Measurements from ENCODE around the gene NGF. TPM values are rescaled to one million over a fixed set of nuclear protein-coding genes. Genes with fewer than 3 reads are reported as not detected.
A peak's percentile ranks its signal among the peaks of the same experiment; 100 is the strongest.
"Not testable (repeated sequence)": the region's sequence is repeated elsewhere in the genome, so short reads cannot be mapped to it uniquely, and the experiment has no call there.

NGF gene
- total and polyA plus RNA-seq, 3 experiments from 2014 or later: not detected

GRCh38 chr1:115311474-115311989 lies 26.5 kb downstream of the NGF start:
- Histone ChIP-seq H3K9me3 (ENCODE audit: low read length) (no peaks in the 10 kb centered on the region), H3K4me1 (ENCODE audit: insufficient read depth, low read length) (no peaks in the 10 kb centered on the region), H3K27me3 (ENCODE audit: insufficient read depth, low read length, poor library complexity, severe bottlenecking) (no peaks in the 10 kb centered on the region), H3K4me3 (ENCODE audit: low read length) (no peak overlapping the region), H3K27ac (ENCODE audit: low read depth, low read length) (no peak overlapping the region), H3K36me3 (ENCODE audit: insufficient read depth, low read length) (no peaks in the 10 kb centered on the region)
- Mint-ChIP-seq H3K27me3 (peaks cover 1 to 5% of the 10 kb centered on the region in 2 donors), H3K36me3 (no peaks in the 10 kb centered on the region), H3K4me3 (no peak overlapping the region), H3K9me3 (peaks cover 0 to 4% (median 0%) of the 10 kb centered on the region in 5 donors), H3K4me1 (no peaks in the 10 kb centered on the region), H3K27ac (no peak overlapping the region)
- ChIA-PET CTCF (no interaction called here), POLR2A (no interaction called here)
- DNase-seq: no peak

DNA sequence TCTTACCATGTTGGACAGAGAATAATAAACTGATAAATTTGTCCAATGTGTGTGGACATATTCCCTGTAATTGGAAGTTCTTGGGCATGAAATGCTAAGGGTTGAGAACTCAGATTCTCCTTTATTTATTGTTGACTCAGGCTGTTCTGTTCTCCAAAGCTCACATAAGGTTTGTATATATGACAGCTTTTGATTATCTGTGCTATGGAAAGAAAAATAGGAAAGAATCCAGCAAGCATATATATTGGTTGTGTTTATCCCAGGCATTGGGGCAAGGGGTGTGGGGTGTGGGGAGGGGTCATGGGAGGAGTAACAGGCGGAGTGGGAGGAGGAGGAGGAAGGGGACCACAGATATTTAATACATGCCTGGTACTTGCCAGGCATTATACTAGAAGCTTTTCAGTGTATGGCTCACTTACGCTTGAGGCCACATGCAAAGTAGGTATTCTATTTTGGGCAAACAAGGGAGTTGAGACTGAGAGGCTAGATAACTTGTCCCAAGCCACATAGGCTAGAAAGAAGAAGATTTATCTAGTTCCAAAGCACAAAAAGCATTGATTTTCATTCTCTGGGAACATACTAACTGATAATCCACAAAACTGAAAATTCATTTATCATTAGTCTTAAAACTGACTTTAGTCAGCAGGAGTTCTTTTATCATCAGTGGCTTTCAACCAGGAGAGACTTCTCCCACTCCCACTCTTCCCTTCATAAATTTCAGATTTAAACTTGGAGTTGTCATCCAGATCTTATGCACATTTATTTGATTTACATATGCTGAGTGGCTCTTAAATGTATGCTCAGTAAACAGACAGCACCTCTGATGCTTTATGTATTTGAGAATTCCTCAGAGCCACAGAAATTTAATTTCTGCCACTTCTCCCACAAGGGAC lies 27.2 kb downstream of the NGF start:
- Histone ChIP-seq H3K4me3 (ENCODE audit: low read length) (no peak overlapping the region), H3K4me1 (ENCODE audit: insufficient read depth, low read length) (no peaks in the 10 kb centered on the region), H3K27me3 (ENCODE audit: insufficient read depth, low read length, poor library complexity, severe bottlenecking) (no peaks in the 10 kb centered on the region), H3K27ac (ENCODE audit: low read depth, low read length) (no peak overlapping the region), H3K9me3 (ENCODE audit: low read length) (no peaks in the 10 kb centered on the region), H3K36me3 (ENCODE audit: insufficient read depth, low read length) (no peaks in the 10 kb centered on the region)
- no peak overlapping the region for H3K4me3 Mint-ChIP-seq
- no peak for DNase-seq
- H3K27me3 Mint-ChIP-seq: peaks cover 1 to 6% of the 10 kb centered on the region in 2 donors
- no peaks in the 10 kb centered on the region for H3K4me1 Mint-ChIP-seq
- no peaks in the 10 kb centered on the region for H3K36me3 Mint-ChIP-seq
- H3K27ac Mint-ChIP-seq: no peak overlapping the region
- H3K9me3 Mint-ChIP-seq: peaks cover 0 to 4% (median 0%) of the 10 kb centered on the region in 5 donors
- ChIA-PET POLR2A (no interaction called here), CTCF (no interaction called here)

GRCh38 chr1:115309504-115309903 lies 28.5 kb downstream of the NGF start:
- H3K4me1 ChIP-seq (ENCODE audit: insufficient read depth, low read length); H3K27ac ChIP-seq (ENCODE audit: low read depth, low read length); H3K27me3 ChIP-seq (ENCODE audit: insufficient read depth, low read length, poor library complexity, severe bottlenecking); H3K36me3 ChIP-seq (ENCODE audit: insufficient read depth, low read length); H3K4me3 ChIP-seq (ENCODE audit: low read length); H3K4me1 Mint-ChIP-seq; CTCF ChIA-PET; POLR2A ChIA-PET; H3K9me3 Mint-ChIP-seq; H3K36me3 Mint-ChIP-seq; H3K4me3 Mint-ChIP-seq; DNase-seq; H3K9me3 ChIP-seq (ENCODE audit: low read length): not testable (repeated sequence)
- Mint-ChIP-seq H3K27ac (peak overlapping the region in 1 of 8 donors; percentile 32), H3K27me3 (peaks cover 1 to 12% of the 10 kb centered on the region in 2 donors)

- CTCF ChIA-PET: no interaction called here
- H3K9me3 ChIP-seq (ENCODE audit: low read length): no peaks in the 10 kb centered on the region
- H3K27ac Mint-ChIP-seq: no peak overlapping the region
- peaks cover 1 to 12% of the 10 kb centered on the region in 2 donors for H3K27me3 Mint-ChIP-seq
- H3K9me3 Mint-ChIP-seq: peaks cover 0 to 4% (median 0%) of the 10 kb centered on the region in 5 donors
- no peak overlapping the region for H3K4me3 ChIP-seq (ENCODE audit: low read length)
- no peaks in the 10 kb centered on the region for H3K4me1 ChIP-seq (ENCODE audit: insufficient read depth, low read length)
- H3K4me1 Mint-ChIP-seq: no peaks in the 10 kb centered on the region
- no peak overlapping the region for H3K27ac ChIP-seq (ENCODE audit: low read depth, low read length)
- POLR2A ChIA-PET: no interaction called here
- no peaks in the 10 kb centered on the region for H3K36me3 ChIP-seq (ENCODE audit: insufficient read depth, low read length)
- DNase-seq: no peak
- no peak overlapping the region for H3K4me3 Mint-ChIP-seq
- H3K27me3 ChIP-seq (ENCODE audit: insufficient read depth, low read length, poor library complexity, severe bottlenecking): no peaks in the 10 kb centered on the region
- H3K36me3 Mint-ChIP-seq: no peaks in the 10 kb centered on the region
Observed at GRCh38 chr1:115308969-115309368, 29.1 kb downstream of the NGF start.

- CTCF ChIA-PET: no interaction called here
Observed at GRCh38 chr1:115307661-115308060, 30.4 kb downstream of the NGF start.

DNA sequence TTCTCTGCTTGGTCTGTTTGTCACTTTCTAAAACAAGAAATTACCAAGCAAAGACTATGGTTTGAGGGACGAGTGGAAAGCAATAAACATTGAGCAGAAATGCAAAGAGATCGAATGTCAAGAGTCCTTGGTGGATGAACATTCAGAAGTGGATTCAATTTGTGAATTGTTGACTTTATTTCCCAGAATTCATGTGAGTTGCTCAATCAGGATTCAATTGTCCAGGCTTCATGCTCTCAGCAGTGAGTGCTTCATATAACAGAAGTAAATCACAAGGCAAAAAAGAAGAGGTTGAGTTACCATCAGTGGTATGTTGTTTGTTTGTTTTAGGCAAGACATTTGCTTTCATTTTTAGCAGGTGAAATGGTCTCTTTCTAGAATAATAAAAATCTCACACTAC lies 31.9 kb downstream of the NGF start:
- Histone ChIP-seq H3K4me1 (ENCODE audit: insufficient read depth, low read length) (no peaks in the 10 kb centered on the region), H3K4me3 (ENCODE audit: low read length) (no peak overlapping the region), H3K27ac (ENCODE audit: low read depth, low read length) (no peak overlapping the region), H3K9me3 (ENCODE audit: low read length) (no peaks in the 10 kb centered on the region), H3K36me3 (ENCODE audit: insufficient read depth, low read length) (no peaks in the 10 kb centered on the region), H3K27me3 (ENCODE audit: insufficient read depth, low read length, poor library complexity, severe bottlenecking) (no peaks in the 10 kb centered on the region)
- no peaks in the 10 kb centered on the region for H3K4me1 Mint-ChIP-seq
- peaks cover 0 to 3% (median 0%) of the 10 kb centered on the region in 3 donors for H3K36me3 Mint-ChIP-seq
- peaks cover 0 to 4% (median 0%) of the 10 kb centered on the region in 5 donors for H3K9me3 Mint-ChIP-seq
- no peak for DNase-seq
- CTCF ChIA-PET: no interaction called here
- H3K27me3 Mint-ChIP-seq: peaks cover 2 to 12% of the 10 kb centered on the region in 2 donors
- POLR2A ChIA-PET: no interaction called here
- H3K4me3 Mint-ChIP-seq: no peak overlapping the region
- no peak overlapping the region for H3K27ac Mint-ChIP-seq

More at GRCh38 chr1:115307661-115308060, 30.4 kb downstream of the NGF start:
- Histone ChIP-seq H3K9me3 (ENCODE audit: low read length) (no peaks in the 10 kb centered on the region), H3K27ac (ENCODE audit: low read depth, low read length) (no peak overlapping the region), H3K27me3 (ENCODE audit: insufficient read depth, low read length, poor library complexity, severe bottlenecking) (no peaks in the 10 kb centered on the region), H3K4me1 (ENCODE audit: insufficient read depth, low read length) (no peaks in the 10 kb centered on the region), H3K36me3 (ENCODE audit: insufficient read depth, low read length) (no peaks in the 10 kb centered on the region), H3K4me3 (ENCODE audit: low read length) (no peak overlapping the region)
- POLR2A ChIA-PET: no interaction called here
- H3K27me3 Mint-ChIP-seq: peaks cover 2 to 12% of the 10 kb centered on the region in 2 donors
- peaks cover 0 to 3% (median 0%) of the 10 kb centered on the region in 3 donors for H3K36me3 Mint-ChIP-seq
- no peak for DNase-seq
- no peak overlapping the region for H3K4me3 Mint-ChIP-seq
- no peak overlapping the region for H3K27ac Mint-ChIP-seq
- H3K9me3 Mint-ChIP-seq: peaks cover 0 to 4% (median 0%) of the 10 kb centered on the region in 5 donors
- no peaks in the 10 kb centered on the region for H3K4me1 Mint-ChIP-seq

DNA sequence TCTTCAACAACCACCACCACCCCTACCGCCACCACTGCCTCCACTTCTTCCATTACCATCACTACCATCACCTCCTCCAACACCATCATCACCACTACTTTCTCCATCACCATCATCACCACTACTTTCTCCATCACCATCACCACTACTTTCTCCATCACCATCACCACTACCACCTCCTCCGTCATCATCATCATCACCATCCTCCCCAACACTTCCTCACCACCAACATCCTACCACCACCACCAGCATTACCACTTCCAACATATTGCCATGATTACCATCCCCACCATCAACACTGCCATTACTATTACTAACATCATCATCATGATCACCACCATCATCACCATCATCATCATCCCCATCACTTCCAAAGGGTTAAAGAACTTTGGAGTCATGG lies 34.7 kb downstream of the NGF start:
- H3K9me3 Mint-ChIP-seq: peaks cover 0 to 1% (median 0%) of the 10 kb centered on the region in 5 donors
- no peak overlapping the region for H3K27ac Mint-ChIP-seq
- CTCF ChIA-PET: no interaction called here

DNA sequence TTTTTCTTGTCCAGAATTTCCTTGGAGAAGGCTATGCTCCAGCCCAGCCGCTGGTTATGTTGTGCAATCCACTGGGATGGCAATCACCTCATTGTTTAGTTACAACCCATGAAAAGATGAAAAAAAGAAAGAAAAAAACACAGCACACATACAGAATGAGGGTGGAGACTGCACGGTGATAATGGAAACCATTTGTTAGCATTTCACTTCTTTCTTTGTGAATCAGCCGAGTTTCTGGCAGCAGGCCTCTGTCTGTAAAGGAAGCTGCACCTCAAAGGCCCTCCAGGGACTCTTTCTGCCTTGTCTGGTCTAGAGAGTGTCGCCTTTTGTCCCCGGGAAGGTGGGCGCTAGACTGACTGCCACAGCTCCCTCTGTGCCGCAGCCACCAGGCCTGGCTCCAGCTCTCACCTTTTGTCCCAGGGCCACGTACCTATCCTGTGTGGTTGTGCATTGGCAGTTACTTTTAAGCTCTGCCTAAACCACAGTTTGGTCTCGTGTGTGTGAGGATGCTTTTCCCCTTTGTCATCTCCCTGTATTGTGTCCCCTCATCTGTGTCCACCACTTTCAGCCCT lies 35.6 kb downstream of the NGF start:
- CTCF ChIA-PET: no interaction called here
- POLR2A ChIA-PET: no interaction called here
- Histone ChIP-seq H3K9me3 (ENCODE audit: low read length) (no peaks in the 10 kb centered on the region), H3K4me3 (ENCODE audit: low read length) (no peak overlapping the region), H3K27ac (ENCODE audit: low read depth, low read length) (no peak overlapping the region), H3K27me3 (ENCODE audit: insufficient read depth, low read length, poor library complexity, severe bottlenecking) (no peaks in the 10 kb centered on the region), H3K4me1 (ENCODE audit: insufficient read depth, low read length) (no peaks in the 10 kb centered on the region), H3K36me3 (ENCODE audit: insufficient read depth, low read length) (no peaks in the 10 kb centered on the region)
- peaks cover 0 to 3% (median 0%) of the 10 kb centered on the region in 3 donors for H3K36me3 Mint-ChIP-seq
- H3K27me3 Mint-ChIP-seq: peaks cover 5 to 13% of the 10 kb centered on the region in 2 donors
- H3K4me1 Mint-ChIP-seq: no peaks in the 10 kb centered on the region
- DNase-seq: no peak
- H3K4me3 Mint-ChIP-seq: no peak overlapping the region
- H3K27ac Mint-ChIP-seq: no peak overlapping the region
- peaks cover 0 to 1% (median 0%) of the 10 kb centered on the region in 5 donors for H3K9me3 Mint-ChIP-seq

More for the DNA sequence above, 34.7 kb downstream of the NGF start:
- Mint-ChIP-seq H3K4me3 (no peak overlapping the region), H3K36me3 (peaks cover 0 to 3% (median 0%) of the 10 kb centered on the region in 3 donors), H3K4me1 (no peaks in the 10 kb centered on the region), H3K27me3 (peaks cover 5 to 7% of the 10 kb centered on the region in 2 donors)
- Histone ChIP-seq H3K4me3 (ENCODE audit: low read length) (no peak overlapping the region), H3K27ac (ENCODE audit: low read depth, low read length) (no peak overlapping the region), H3K27me3 (ENCODE audit: insufficient read depth, low read length, poor library complexity, severe bottlenecking) (no peaks in the 10 kb centered on the region), H3K4me1 (ENCODE audit: insufficient read depth, low read length) (no peaks in the 10 kb centered on the region), H3K36me3 (ENCODE audit: insufficient read depth, low read length) (no peaks in the 10 kb centered on the region), H3K9me3 (ENCODE audit: low read length) (no peaks in the 10 kb centered on the region)
- POLR2A ChIA-PET: no interaction called here
- DNase-seq: no peak
